IPS-18a (cell line): ENCODE measurements around the gene CRACR2B.

Experiments
- H3K27ac ChIP-seq: one replicate; pipeline ENCODE4 v1.5.1; 2013; ENCODE audit warnings: low read length
- H3K27me3 ChIP-seq: one replicate; pipeline ENCODE4 v1.6.1; 2013; ENCODE audit warnings: mild to moderate bottlenecking, low read length; ENCODE audit not compliant: control insufficient read depth, insufficient read depth
- H3K36me3 ChIP-seq: one replicate; pipeline ENCODE4 v1.6.1; 2013; ENCODE audit warnings: low read depth, low read length; ENCODE audit not compliant: control insufficient read depth
- H3K4me1 ChIP-seq: one replicate; pipeline ENCODE4 v1.6.1; 2013; ENCODE audit warnings: low read depth, low read length; ENCODE audit not compliant: control insufficient read depth
- H3K4me3 ChIP-seq: one replicate; pipeline ENCODE4 v1.5.1; 2013; ENCODE audit warnings: low read length
- H3K9ac ChIP-seq: one replicate; pipeline ENCODE4 v1.6.1; 2013; ENCODE audit warnings: mild to moderate bottlenecking, low read length, moderate library complexity
- H3K9me3 ChIP-seq: one replicate; pipeline ENCODE4 v1.6.1; 2013; ENCODE audit warnings: low read depth, low read length; ENCODE audit not compliant: control insufficient read depth

The CRACR2B gene

DNA sequence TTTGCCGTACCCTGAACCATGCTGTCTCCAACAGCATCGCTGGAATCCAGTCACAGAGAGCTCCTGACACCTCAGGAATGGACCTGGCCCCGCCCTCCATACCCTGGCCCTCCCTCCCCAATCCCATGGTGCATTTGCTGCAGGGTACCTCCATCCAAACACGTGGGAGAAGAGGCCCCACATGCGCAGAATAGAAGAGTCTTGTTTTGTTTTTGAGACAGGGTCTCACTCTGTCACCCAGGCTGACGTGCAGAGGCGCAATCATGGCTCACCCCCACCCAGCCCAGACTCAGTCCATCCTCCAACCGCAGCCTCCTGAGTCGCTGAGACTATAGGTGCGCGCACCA, 11.3 kb upstream of the CRACR2B start:
- Histone ChIP-seq H3K9me3 (no peaks in the 10 kb centered on the region), H3K4me1 (peaks cover 8% of the 10 kb centered on the region), H3K36me3 (peaks cover 23% of the 10 kb centered on the region), H3K9ac (no peak overlapping the region), H3K27me3 (peaks cover 5% of the 10 kb centered on the region), H3K4me3 (no peak overlapping the region), H3K27ac (no peak overlapping the region)

DNA sequence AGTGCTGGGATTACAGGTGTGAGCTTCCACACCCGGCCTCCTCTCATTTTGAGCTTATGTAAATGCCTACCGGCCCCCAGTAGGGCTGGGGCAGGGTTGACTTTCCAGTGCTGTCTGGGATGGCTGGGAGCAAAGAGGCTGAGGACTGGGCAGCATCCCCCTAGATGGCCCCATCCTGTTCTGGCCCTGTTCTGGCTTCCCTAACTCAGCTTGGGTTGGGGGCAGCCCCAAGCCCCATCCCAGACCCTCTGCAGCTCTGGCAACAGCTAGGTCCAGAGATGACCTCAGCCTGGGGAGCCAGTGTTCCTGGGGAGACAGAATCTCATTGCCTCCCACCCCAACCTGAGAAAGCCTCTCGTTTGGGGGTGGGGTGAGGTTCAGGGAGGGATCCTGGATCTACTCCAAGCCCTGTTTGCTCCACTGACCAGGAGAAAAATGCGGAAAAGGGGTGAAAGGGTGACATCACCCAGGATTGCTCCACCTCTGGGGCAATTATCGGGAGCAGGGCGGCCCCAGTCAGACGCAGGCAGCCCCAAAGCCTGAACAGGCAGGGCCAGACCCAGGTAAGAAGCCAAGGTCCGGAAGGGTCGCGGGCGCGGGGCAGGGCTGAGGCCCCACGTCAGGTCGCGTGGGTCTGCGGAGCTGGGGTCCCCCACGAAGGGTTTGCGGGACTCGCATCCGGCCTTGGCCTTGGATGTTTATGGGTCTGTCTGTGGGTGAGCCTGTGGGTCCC, 9.2 kb upstream of the CRACR2B start, which contains the start of gene PNPLA2:
PNPLA2 (plus strand) TSS at position 519 of the 733 bp plus-strand sequence. CDS start 805 bp downstream, outside the sequence.
- Histone ChIP-seq H3K4me1 (peaks cover 8% of the 10 kb centered on the region), H3K9ac (peak within 1 kb of the TSS; percentile 39), H3K9me3 (no peaks in the 10 kb centered on the region), H3K4me3 (peak within 1 kb of the TSS; percentile 62), H3K27me3 (peaks cover 5% of the 10 kb centered on the region), H3K36me3 (peaks cover 1% of the 10 kb centered on the region), H3K27ac (no peak within 1 kb of the TSS)

DNA sequence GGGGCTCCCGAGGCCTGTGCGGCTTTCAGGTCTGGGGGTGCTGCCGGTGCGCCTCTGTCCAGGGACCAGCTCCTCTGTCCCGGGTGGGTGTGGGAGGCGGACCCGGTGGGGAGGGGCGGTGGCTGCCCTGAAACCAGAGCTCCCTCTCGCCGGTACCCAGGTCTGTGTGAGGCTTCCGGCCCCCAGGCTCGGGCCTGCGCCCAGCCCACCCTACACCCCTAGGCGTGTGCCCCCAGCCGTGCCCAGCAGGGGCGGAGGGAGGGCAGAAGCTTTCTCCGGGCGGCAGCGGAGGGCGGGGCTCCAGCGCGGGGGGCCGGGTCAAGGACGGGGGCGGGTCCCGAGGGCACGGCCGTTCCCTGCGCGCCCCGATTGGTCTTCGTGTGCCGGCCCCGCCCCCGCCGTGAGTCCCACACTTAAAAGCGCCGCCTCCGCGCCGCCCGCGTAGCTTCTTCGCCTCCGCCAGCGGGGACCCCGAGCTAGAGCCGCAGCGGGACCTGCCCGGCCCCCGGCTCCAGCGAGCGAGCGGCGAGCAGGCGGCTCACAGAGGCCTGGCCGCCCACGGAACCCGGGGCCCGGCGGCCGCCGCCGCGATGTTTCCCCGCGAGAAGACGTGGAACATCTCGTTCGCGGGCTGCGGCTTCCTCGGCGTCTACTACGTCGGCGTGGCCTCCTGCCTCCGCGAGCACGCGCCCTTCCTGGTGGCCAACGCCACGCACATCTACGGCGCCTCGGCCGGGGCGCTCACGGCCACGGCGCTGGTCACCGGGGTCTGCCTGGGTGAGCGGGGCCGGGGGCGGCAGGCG, 8.4 kb upstream of the CRACR2B start:
- Histone ChIP-seq H3K9me3 (no peaks in the 10 kb centered on the region), H3K27me3 (peaks cover 5% of the 10 kb centered on the region), H3K9ac (peak overlapping the region; percentile 39), H3K4me3 (peak overlapping the region; percentile 62), H3K36me3 (no peaks in the 10 kb centered on the region), H3K4me1 (peaks cover 8% of the 10 kb centered on the region), H3K27ac (no peak overlapping the region)

DNA sequence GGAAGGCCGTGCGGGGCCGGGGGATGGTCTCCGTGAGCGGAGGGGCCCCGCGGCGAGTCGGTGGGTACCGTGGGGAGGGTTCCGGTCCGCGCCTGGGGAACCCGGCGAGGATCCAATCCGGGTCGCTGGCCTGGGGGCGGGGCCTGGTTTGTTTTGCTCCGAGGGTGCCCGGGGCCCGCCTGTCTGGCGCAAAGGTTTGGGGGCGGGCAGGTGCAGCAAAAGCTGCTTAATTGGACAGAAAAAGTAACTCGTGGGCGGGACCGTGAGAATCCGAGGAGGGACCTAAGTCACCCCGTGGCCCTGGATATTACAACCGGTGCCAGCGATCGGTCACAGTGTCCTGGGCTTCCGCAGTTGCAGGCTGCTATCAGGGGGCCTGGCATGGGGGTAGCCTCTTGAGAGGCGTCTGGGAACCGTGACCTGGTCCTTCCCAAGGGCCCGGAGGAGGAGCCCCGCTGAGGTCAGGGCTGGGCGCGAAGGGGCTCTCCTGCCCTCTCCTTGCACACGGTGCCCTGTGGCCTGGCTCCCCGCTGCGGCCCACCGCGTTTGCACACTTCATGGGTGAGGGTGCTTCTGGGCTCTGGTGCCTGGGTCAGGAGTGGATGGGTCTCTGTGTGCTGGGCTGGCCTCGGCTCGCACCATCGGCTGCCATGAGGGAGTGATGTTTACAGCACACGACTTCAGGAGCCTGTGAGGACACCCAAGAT, 7.6 kb upstream of the CRACR2B start:
- Histone ChIP-seq H3K4me1 (peaks cover 8% of the 10 kb centered on the region), H3K27me3 (peaks cover 6% of the 10 kb centered on the region), H3K36me3 (no peaks in the 10 kb centered on the region), H3K9me3 (no peaks in the 10 kb centered on the region), H3K4me3 (peak overlapping the region; percentile 62), H3K27ac (no peak overlapping the region), H3K9ac (peak overlapping the region; percentile 39)

DNA sequence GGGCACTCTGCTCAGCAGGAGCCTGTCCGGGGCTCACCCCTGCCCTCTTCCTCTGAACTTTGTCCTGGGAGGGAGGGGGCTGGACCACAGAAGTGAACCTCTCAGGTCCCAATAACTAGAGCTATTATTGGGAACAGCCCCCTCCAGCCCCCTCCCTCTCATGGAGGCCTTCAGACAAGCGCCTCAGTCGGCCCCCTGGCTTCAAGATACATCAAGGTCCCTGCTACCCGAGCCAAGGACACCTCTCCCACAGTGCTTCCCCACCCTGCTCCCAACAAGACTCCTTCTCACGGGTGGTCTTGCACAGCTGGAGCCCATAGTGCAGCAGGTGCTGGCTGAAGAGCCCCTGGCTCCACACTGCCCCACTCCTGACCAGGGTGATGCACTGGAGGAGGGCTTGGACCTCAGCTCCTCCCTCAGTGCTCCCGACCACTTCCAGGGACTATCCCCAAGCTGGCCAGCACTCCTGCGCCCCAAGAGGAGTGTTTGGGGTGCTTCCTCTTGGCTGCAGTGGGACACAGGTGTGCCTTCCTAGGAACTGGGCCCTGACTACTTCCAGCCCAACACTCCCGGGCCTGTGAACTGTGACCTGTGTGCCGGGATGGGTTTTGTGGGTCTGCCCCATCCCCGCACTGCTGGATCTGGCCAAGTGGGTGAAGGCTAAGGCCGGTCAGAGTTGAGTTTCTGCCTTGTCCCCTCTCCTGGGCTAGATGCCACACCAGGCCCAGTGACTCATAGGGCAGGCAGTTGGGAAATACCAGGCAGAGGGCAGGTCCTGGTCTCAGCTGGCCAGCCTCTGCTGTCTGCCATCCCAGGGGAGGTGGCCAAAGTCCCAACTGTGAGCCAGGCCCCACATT, 6.8 kb upstream of the CRACR2B start:
- Histone ChIP-seq H3K9ac (peak overlapping the region; percentile 39), H3K9me3 (no peaks in the 10 kb centered on the region), H3K4me3 (peak overlapping the region; percentile 62), H3K4me1 (peaks cover 8% of the 10 kb centered on the region), H3K27me3 (peaks cover 14% of the 10 kb centered on the region), H3K36me3 (no peaks in the 10 kb centered on the region), H3K27ac (no peak overlapping the region)

DNA sequence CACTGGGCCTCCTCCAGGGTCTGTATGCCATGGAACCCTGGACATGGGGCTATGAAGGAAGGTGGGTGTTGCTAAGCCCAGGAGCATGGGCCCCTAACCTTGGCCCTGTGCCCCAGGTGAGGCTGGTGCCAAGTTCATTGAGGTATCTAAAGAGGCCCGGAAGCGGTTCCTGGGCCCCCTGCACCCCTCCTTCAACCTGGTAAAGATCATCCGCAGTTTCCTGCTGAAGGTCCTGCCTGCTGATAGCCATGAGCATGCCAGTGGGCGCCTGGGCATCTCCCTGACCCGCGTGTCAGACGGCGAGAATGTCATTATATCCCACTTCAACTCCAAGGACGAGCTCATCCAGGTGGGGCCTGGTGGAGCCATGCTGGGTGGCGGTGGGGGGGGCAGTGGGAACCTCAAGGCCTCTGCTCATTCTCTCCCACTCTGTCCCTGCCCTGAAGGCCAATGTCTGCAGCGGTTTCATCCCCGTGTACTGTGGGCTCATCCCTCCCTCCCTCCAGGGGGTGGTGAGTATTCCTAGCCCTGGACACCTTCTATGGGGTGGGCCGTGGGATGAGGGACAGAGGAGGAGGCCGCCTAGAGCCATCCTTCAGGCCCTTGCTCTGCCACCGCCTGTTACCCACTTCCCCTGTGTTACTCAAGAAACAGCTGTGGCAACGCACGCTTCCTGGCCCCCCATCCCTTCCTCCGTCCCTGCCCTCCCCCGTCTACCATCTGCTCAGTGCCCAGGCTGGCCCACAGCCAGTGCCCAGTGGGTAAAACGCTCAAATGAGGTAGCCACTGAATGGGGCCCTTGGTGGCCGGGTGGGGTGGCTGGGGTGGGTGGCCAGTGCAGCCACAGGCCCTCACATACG, 6.0 kb upstream of the CRACR2B start:
- Histone ChIP-seq H3K4me3 (no peak overlapping the region), H3K9ac (no peak overlapping the region), H3K9me3 (no peaks in the 10 kb centered on the region)

DNA sequence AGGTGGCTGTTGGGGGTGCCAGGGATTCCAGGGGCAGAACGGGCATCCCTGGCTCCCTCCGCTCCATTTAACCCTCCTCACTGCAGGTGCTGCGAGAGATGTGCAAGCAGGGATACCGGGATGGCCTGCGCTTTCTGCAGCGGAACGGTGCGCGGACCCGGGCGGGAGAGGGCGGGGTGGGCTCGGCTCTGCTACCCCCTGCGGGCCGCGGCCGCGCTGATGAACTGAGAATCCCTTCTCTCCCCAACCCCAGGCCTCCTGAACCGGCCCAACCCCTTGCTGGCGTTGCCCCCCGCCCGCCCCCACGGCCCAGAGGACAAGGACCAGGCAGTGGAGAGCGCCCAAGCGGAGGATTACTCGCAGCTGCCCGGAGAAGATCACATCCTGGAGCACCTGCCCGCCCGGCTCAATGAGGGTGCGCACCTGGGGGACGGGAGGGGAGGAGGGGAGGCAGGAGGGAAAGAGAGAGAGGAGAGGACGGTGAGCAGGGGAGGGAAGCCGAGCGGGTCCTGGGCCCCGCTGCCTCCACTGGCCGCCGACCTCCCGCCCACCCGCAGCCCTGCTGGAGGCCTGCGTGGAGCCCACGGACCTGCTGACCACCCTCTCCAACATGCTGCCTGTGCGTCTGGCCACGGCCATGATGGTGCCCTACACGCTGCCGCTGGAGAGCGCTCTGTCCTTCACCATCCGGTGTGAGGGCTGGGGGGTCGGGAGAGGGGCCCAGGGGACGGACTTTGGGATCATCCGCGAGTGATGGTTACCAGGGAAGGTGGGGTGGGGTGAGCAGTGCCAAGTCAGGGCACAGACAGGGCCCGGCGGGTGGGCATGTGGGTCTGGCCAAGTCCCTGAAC, 4.1 kb upstream of the CRACR2B start:
- Histone ChIP-seq H3K27me3 (peaks cover 42% of the 10 kb centered on the region), H3K4me3 (no peak overlapping the region)

More for the DNA sequence above, 6.0 kb upstream of the CRACR2B start:
- Histone ChIP-seq H3K27ac (no peak overlapping the region), H3K36me3 (no peaks in the 10 kb centered on the region), H3K27me3 (peaks cover 23% of the 10 kb centered on the region), H3K4me1 (peaks cover 8% of the 10 kb centered on the region)

DNA sequence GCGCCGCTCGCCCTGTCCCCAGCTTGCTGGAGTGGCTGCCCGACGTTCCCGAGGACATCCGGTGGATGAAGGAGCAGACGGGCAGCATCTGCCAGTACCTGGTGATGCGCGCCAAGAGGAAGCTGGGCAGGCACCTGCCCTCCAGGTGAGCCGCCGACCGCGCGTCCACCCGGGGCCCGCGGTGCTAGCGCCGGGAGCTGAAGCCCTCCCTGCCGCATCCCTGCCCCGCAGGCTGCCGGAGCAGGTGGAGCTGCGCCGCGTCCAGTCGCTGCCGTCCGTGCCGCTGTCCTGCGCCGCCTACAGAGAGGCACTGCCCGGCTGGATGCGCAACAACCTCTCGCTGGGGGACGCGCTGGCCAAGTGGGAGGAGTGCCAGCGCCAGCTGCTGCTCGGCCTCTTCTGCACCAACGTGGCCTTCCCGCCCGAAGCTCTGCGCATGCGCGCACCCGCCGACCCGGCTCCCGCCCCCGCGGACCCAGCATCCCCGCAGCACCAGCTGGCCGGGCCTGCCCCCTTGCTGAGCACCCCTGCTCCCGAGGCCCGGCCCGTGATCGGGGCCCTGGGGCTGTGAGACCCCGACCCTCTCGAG, 3.3 kb upstream of the CRACR2B start:
- no peak overlapping the region for H3K9ac ChIP-seq
- no peaks in the 10 kb centered on the region for H3K9me3 ChIP-seq
- no peak overlapping the region for H3K27ac ChIP-seq
- H3K4me1 ChIP-seq, result peaks cover 17% of the 10 kb centered on the region
- no peaks in the 10 kb centered on the region for H3K36me3 ChIP-seq
- H3K27me3 ChIP-seq, result peaks cover 49% of the 10 kb centered on the region
- H3K4me3 ChIP-seq, result no peak overlapping the region

More for the DNA sequence above, 4.1 kb upstream of the CRACR2B start:
- peaks cover 14% of the 10 kb centered on the region for H3K4me1 ChIP-seq
- H3K36me3 ChIP-seq, result no peaks in the 10 kb centered on the region
- no peak overlapping the region for H3K27ac ChIP-seq
- no peak overlapping the region for H3K9ac ChIP-seq
- H3K9me3 ChIP-seq, result no peaks in the 10 kb centered on the region

DNA sequence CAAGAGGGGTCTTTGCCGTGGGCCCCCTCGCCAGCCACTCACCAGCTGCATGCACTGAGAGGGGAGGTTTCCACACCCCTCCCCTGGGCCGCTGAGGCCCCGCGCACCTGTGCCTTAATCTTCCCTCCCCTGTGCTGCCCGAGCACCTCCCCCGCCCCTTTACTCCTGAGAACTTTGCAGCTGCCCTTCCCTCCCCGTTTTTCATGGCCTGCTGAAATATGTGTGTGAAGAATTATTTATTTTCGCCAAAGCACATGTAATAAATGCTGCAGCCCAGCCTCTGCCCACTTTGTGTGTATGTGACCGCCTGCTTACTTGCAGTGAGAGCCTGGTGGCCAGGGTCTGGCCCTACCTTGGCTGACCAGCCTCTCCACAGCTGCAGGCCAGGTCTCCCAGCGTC, 2.8 kb upstream of the CRACR2B start:
- peaks cover 22% of the 10 kb centered on the region for H3K4me1 ChIP-seq
- H3K9me3 ChIP-seq, result no peaks in the 10 kb centered on the region
- H3K27ac ChIP-seq, result no peak overlapping the region
- no peak overlapping the region for H3K9ac ChIP-seq
- no peaks in the 10 kb centered on the region for H3K36me3 ChIP-seq
- H3K27me3 ChIP-seq, result peaks cover 55% of the 10 kb centered on the region
- no peak overlapping the region for H3K4me3 ChIP-seq
